Stimulated activated CD4-positive, alpha-beta T cell treated with anti-CD3 and anti-CD28 coated beads, Interleukin-2, amount 100 ng/mL, for 48 hours (primary cell): ENCODE data around the gene PPP1R3C.

Experiments used
- DNase-seq, 2 donors: peaks; one replicate each; pipeline ENCODE4 v3.0.0-alpha.2; 2020

The PPP1R3C gene

DNA sequence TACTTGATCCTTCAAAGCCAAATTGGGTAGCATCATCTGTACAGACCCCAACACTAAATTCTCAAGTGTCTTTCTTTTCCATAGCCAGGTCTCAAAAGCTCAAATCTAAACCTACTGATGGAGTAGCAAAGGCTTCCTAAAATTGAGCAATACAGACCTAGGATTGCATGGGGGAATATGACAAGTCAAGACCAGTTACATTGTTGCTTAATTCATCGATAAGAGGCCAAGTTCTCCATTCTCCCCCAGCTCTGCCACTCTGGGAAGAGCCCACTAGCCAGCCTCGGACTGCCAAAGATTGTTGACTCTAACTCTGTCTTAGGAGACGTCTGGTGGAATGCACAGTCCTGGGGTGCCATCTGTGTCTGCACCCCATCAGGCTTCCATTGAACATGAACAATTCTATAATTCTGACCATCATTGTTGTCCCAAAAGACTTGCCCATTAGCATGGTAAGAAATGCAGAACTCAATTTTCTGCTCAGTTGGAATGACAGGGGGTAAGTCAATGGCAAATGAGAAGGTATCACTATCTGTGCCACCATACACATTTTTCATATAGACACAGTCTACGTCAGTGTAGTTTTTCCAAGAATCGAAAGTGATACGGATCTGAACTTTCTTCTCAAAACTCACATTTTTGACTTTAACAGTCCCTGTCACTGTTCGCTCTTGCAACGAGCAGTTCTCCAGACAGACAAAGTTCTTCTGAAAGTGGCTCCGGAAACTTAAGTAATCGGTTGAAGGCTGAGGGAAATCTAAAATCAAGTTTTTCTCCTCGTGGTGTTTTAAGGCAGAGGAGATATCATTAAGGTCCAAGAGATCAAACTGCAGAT lies 2.9 kb downstream of the PPP1R3C start:
- DNase-seq: no peak

DNA sequence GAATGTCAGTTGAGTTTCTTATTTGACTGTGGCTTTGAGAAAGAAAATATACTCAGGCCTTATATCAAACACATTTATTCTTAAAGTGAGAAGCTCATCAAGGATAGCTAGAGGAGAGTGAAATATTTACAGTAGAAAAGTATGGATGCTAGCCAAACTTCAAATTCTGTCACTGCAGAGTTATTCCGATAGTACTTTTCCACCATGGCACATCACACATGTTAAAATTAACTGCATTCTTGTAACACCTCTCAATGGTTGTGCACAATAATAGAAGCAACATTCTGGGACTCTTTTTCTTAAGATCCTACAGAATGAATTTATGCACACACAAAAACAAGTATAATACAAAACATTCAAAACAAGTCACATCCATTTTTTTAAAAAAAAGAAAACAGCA lies 4.5 kb downstream of the PPP1R3C start:
- DNase-seq: no peak

DNA sequence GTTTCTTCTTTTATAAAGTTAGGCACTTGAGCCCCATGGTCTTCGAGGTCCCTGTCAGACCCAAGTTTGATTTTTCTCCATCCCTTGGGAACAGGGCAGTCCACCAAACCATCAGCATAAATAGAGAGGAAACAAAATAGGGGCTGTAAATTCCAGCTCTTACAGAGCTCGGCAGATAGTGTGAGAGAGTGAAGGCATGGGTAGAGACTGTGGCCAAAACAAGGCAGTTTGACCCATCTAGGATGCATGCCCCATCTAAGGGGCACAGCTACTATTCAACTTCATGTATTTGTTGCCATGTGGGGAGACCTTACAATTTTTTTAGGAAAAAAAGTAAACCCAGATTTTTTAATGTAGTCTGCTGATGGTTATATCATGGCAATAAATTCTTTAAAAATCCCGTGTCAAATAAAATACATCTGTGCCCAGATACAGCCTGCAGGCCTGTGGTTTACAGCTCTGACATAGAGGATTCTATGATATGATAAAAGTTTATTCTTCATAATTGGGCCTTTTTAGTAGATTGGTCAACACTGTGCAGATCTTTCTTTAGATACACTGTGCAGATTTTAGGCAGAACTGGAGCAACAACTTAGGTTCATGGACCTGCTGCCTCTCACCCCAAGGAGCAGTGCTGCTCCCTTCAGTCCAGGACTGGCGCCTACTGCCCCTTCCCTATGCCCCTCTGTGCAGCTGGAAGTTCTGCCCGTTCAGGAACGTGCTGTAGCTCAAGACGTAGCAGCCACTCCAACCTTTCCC lies 5.3 kb downstream of the PPP1R3C start:
- DNase-seq: no peak

DNA sequence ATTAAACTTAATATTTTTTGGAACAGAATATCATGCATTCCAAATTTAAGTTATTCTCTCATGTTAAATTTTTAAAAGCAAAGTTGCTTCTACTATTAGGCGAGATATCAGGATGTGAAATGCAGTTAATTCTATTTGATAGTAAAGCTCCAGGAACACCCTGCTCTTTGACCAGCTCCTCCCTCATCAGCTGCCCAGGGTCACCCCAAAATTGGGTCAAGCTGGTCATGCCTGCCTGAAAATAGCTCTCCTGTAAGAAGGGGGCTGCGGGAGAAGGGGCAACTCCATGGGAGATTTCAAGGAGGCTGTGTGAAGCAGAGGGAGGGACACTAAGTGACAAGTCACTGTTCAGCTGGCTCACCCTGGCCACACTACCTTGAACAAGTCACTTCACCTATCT lies 5.9 kb downstream of the PPP1R3C start:
- no peak for DNase-seq

DNA sequence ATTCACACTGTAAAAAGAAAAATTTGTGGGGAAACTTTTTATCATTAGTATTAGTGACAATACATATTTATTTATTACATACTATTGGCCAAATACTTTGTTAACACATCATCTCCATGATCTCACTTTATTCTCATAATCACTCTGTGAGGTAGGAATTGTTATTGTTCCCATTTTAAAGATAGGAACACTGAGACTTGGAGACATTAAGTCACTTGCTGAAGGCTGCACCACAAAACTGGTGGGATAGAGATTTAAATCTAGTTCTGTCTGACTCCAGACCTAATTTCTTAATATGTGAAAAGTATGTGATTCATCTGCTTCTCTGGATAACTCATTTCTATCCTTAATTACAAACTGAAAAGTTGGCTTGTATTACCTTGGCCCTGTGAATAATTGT lies 8.2 kb downstream of the PPP1R3C start:
- no peak for DNase-seq

DNA sequence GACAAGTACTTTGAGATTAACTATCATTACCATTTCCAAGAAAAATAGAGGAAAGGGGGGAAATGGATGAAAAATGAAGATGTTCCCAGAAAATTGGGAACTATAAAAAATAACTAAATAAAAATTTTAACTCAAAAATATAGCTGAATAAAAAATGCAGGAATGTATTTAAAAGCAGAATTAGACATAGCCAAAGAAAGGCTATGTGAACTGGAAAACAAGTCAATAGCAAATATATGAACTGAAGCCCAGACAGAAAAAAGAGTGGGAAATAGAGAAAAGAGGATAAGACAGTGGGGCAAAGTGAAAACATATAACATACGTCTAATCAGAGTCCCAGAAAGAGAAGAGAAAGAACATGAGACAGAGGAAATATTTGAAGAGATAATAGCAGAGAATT lies 10.3 kb downstream of the PPP1R3C start:
- DNase-seq: no peak

DNA sequence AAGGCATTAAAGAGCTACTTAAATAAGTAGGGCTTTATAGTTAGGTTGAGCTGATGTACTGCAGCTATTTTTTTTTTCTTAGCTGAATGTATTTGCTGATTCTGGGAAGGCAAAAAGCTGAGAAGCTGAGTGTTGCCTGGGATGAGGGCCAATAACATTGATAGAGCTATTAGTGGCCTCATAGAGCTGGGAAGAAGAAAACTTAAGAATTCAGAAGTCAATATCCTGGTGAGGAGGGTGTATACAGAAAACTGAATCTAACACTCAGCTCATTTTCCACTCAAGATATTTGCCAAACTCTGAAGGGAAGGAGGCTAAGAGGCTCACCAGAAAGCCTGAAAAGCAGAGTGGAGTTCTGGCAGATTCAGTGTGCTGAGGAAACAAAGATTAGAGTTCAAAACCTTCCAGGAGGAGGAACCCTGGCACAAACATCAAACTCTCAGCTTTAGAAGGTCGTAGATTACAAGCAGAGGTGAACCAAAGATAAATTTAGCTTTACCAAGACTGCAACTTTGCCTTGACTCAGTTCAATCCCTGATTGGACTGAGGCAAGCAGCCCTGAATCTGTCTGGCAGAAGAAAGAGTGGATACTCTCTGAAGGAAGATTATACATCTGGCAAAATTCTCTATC lies 11.3 kb downstream of the PPP1R3C start:
- DNase-seq: no peak

DNA sequence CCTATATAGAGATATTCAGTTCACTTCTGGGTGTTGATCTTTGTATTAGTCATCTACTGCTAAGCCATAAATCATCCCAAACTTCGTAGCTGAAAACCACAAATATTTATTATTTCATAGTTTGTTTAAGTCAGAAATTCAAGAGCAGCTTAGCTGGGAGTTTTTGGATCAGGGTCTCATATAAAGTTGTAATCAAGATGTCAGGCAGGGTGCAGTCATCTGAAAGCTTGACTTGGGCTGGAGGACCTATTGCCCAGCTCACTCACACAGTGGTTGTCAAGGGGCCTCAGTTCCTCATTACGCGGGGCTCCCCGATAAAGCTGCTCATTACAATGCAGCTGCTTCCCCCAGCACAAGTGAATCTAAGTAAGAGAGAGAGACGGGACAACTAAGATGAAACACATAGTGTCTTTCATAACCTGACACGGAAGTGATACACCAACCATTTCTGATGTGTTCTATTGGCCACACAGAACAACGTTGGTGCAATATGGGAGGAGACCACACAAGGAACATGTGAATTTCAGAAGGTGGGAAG lies 15.7 kb downstream of the PPP1R3C start:
- no peak for DNase-seq

DNA sequence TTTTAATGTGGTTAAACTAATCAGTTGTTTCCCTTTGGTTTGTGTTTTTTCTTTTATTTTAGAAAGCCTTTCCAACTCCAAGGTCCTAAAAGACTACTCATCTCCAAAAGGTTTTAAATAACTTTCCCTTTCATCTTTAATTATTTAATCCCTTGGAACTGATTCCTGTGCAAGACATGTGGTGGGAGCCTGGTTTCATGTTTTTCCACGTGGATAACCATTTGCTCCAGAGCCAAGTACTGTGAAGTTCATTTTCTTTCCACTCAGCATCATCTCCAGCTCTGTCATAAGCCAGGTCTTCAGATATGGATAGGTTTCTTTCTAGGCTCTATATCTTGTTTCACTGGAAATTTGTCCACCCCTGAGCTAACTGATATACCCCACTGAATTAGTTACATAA lies 16.7 kb downstream of the PPP1R3C start:
- no peak for DNase-seq

DNA sequence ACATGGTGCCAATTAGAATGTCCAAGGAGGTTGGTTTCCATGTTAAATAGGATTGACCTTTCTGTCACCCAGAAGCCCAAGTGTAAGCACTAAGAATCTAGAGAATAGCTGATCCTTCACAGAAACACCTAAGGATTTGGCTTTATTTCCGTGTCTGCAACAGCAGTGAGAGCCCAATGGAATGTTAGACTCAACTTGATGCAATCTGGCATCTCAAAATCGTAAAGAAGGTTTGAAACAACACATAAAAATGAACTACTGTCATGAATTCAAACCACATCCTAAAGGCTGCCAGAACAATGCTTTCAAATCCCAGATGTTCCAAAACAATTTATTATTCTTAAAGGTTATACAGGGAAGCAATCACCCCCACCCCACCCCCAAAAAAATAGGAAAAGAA lies 18.6 kb downstream of the PPP1R3C start:
- DNase-seq: no peak

DNA sequence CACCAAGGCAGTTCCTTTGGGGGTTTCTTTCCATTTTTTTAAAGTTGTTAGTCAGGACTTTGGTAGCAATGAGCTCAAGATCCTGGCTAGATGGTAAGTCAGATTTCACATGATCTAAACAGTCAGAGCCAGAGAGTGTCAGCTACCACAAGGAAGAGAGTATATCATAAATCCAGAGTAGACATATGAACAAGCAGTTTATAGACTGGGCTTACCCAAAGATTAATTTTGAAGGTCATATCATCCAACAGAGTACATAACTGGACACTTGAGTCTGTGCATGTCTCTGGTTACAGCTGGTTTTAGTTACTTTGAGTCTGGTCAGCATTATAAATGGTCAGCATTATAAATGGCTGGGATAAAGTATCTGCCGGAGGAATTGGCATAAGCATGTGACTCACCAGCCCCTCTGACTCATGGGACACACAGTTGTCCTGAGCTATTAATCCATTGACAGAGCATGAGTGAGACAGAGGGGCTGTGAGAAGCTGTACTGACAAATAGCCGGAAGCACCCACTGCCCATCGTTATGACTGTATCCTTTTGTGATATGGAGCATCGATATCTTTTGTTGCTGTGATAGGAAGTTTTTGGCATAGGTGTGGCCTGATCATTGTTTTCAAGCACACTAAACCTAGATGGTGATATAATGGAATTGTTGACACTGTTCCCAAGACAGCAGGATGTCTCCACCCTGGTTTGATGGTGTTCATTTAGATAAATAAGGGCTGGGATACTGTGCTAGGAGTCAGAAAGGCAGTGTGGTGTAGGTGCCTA lies 19.3 kb downstream of the PPP1R3C start:
- no peak for DNase-seq

DNA sequence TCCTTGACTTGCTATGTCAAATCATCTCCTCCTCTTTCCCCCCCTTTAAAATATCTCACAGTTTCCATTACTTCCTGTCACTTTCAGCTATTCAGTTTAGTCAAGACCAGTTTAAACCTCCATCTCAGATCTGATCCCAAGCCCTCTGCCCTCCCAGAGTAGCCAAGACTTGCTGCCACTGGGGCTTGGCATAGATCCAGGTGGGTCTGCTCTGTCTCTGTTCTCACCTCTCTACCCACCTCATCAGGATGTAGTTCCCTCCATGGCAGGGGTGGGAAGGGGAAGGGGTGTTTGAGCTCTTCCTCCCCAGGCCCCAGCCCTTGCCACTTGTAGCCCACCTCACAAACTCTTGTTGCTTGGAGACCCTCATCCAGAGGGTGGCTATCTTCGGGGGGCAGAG lies 22.0 kb downstream of the PPP1R3C start:
- DNase-seq: no peak

DNA sequence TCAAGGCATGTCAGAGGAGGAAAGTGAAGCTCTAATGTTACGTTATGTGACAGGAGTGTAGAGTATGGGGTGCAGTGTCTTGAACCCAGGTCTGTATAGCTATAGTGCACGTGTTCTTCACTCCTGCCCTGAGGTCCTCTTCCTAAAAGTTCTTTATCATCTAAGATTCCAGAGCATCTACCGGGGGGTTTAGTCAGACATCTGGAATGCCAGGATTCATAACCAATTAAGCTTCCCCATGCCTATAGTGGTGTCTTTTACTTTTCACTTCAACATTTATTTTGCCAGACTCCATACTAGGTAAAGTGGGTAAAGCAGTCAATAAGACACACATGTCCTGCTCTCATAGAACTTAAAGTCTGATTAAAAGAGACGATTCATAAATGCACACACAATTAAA lies 22.4 kb downstream of the PPP1R3C start:
- DNase-seq: no peak

DNA sequence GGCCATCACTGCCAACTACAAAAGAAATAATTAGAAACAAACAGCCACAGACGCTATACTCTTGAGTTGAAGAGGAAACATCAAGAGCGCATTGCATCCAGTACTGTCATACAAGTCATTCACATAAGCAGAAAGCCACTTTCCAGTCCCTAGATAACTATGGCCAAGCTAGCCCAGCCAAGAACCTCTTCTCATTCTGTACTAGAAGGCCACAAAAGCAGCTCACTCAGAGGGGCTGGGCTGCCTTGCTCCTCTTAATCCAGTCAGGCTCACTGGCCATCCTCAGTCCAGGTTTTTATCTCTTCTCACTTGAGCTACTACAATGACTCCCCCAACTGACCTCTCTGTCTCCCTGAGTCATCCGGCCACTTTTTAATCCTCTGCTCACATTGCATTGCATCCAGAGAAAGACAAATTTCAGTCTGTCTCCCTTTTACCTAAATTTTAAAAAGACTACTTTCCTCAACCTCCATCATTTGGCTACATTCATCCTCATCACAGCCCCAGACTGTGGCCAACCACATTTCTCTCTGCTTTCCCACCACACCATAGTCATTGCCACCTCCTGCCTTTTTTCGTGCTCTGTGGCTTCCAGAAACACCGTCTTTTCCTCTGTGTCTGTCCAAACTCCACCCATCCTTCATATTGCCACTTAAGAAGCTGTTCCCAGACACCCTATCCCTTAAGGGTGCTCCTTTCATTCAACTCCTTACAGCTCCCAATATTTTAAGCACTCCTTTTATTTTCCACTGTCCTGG lies 25.0 kb downstream of the PPP1R3C start:
- no peak for DNase-seq

DNA sequence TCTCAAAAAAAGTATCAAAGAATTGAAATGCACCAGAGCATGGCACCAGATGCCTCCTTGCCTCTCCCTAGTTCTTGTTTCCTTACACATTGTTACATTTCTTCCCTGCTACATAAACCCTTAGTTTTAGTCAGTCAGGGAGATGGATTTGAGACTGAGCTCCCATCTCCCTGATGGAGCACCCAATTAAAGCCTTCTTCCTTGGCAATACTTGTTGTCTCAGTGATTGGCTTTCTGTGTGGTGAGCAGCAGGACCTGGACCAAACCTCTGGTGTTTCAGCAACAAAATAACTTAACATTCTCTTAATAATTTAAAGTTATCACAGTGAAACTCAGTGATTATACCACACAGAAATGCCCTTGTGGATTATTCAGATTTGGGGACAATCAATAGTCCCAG lies 26.9 kb downstream of the PPP1R3C start:
- DNase-seq: no peak

DNA sequence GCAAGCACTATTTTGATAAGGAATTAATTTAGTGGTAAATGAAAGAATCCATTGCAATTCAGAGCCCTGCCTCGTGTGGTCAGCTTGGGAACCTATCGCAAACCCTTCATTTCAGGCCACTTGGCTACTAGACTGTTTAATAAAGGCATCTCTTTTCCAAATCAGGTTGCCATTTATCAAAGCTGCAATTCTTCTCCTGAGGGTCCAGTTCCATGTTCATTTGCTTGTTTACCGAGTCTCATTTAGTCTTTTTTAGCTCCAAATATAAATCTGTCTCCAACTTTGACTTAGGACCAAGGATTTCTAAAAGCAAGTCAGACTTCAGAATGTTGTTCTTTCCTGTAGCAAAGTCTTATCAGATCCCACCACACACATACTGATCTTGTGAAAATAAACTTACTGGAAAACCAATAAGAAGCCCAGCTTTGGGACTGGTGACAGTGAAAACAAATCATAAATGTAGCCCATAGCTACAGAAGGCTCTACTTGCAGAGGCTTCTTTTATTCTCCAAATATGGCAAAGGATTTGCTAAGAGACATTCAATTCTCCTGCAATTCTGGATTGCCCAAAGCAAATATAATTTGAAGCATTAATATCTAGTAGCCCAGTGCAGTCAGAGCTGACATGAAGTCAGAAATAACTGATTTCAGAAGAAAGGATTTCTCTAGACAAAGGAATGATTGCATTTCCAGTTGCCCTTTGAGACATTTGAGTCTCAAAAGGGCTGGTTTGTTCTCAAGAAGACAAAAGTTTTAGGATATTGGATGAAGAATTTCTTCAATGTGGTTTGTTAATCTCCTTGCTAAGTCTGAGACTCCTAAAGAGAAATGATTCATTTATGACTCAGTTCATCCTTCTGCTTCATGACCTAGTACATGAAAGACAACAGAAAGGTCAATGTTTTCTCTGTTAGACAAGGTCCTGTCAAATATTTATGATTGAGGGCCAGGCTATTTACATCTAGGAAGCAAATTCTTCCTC lies 28.0 kb downstream of the PPP1R3C start:
- DNase-seq: no peak

DNA sequence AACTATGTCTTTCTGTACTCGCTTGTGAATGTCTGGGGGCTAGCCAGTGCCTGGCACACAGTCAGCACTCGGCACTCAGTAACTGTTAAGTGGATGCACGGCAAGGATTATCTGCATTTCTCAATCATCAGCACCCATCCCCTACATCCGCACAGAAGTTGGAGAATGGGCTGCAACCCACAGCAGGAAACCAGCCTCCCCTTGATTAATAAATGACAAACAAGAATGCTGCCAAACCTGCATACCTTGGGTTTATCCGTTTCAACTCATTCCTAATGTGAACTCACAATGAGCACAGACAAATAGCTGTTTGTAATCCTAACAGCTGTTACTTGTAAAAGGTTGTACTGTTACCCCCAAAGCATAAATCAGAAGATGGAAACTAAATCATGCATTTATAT lies 28.9 kb downstream of the PPP1R3C start:
- DNase-seq: no peak

DNA sequence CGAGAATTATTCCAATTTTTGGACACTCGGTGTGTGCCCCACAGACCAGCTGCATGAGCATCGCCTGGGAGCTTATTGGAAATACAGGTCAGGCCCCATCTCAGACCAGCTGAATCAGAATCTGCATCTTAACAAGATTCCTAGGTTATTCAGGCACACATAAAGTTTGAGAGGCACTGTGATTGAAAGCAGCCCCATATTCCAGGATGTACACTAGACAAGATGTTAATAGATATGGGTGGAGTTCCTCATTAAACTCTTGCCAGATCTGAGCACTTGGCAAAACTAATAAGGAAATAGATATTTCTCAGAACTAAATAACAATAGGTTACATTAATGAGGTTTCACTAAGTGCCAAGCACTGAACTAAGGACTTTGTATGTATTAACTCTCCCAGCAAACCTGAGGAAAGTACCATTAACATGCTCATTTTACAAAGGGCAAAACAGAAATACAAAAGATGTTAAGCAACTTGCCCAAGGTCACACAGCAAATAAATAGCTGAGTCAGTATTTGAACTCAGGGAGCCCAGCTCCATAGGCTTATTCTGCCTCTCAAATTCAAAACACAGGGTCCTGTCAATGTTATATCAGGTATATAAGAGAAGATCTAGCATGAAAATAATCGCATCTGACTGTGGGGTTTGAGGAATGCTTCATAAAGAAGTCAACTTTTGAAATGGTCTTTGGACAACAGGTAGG lies 29.9 kb downstream of the PPP1R3C start:
- no peak for DNase-seq

DNA sequence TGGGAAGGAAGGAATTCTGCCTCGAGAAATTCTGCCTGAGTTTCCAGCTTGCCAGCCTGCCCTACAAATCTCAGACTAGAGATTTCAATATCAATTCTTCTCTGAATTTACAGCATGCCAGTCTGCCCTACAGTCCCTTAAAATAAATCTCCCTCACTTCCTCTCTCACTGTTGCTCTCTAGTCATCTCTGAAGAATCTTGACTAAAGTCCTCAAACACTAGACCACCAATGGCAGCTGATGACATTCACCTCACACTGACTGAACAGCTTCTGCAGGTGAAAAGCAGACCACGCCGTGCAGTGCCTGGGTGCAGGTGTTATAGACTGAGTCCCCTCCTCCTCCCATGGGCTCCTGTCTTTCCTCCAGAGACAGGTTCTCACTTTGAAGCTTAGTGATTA lies 30.4 kb downstream of the PPP1R3C start:
- no peak for DNase-seq

DNA sequence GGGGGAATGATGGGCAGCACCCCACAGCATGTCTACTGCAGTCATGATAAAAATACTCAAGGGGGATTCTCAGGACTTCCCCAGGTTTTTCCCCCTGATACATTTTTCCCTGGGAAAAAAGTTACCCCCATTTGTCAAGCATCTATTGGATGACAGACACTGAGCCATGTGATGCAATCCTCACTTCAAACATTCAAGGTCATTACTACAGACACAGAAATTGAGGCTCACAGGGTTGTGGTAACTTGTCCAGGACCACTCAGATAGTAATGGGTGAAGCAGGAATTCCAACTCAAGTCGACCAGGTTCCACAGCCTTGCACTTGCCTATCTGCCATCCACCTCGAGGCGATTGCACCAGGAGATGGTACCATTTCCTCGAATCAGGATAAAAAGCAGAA lies 31.7 kb downstream of the PPP1R3C start:
- no peak for DNase-seq
